ENCODE data around the gene CHURC1.

The CHURC1 gene

DNA sequence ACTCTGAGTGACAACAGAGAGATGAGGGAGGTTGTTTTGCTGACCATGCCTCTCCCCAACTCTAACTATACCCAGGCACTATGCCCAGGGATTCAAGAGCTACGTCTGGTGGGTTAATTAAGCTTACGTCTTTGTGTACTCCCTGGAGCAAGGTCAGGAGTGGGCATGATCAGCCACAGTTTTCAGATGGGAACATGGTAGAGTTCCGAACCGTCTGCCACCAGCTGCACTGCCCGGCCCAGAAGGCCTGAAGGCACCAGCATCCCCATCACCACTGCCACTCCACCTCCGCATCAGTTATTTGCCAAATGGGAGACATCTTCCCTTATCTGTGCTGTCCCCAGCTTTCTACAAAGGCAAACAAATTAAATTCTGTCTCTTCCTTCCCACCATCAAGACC, 39.4 kb downstream of the CHURC1 start:
- DNase-seq (ENCODE audit: insufficient read length, low spot score) = no peak
- FAIRE-seq = peak; percentile 98

DNA sequence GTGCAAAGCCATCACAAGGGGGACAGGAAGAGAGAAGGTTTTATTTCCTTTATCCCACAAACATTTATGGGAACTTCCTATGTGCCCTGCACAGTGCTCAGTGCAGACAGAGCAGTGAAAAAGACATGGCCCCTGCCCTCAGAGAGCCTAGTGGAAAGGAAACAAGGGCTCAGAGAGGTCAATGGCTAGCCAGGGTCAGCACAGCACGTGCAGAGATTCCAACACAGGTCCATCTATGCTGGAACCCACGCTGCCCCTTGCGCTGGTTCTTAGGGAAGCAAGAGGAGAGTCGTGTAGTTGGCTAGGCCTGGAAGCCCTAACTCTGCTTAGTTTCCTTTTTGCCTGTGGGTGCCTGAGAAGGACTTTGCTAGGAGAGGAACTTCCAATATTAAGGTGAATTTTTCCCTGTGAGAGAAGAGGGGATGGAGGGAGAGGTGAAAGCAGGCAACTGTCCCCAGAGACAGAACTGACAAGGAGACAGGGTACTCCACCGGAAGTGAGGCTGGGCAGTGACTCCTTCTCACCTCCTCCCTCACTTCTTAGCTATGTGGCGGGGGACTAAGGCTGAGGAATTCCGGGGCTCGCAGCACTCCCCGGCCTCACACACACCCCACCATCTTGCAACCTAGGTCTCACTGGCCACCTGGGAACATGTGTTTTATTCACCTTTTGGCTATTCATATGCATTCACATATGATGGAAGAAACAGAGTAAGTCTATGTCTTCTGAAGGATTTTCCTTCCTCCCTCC, 40.4 kb downstream of the CHURC1 start:
- DNase-seq (ENCODE audit: insufficient read length, low spot score) = no peak
- no peak for FAIRE-seq

DNA sequence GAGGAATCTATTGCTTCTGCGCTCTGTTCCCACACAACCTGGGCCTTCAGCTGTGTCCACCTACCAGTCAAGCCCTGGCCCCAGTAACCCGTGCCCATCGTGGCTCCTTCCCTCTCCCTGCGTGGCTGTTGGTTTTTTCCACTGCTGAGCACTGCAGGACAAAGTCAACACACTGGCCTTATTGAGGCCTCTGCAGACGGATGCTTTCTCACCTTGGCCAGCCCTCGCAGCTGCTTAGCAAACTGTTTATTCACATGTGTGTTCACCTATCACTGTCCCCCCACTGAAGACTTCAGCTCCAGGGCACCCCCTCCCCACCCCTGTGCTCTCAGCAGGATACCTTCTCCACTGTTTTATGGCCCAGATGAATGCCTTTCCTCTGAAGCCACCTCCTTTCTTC, 41.0 kb downstream of the CHURC1 start:
- no peak for DNase-seq (ENCODE audit: insufficient read length, low spot score)
- no peak for FAIRE-seq

DNA sequence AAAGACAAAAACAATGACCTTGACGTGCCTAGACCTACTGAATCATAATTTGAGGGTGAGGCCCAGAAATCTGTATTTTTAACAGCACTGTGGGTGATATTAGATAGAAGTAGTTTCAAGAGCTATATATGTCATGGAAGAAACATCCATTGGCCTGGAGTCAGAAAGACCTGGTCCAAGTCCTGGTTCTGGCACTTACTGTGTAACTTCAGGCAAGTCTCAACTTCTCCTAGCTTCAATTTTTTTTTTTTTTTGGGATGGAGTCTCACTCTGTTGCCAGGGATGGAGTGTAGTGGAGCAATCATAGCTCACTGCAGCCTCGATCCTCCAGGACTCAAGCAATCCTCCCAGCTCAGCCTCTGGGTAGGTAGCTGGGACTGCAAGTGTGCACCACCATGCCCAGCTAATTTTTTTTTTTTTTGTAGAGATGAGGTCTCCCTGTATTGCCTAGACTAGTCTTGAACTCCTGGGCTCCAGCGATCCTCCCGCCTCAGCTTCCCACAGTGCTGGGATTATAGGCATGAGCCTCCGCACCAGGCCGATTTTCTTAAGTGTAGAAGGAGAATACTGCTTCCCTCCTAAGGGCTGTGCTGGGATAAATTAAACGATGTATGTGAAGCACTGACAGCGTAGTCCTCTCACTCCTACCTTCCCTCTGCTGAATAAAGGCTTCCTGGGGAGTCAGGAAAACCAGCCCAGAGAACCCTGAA, 42.6 kb downstream of the CHURC1 start:
- FAIRE-seq (no peak), DNase-seq (ENCODE audit: insufficient read length, low spot score) (no peak)

DNA sequence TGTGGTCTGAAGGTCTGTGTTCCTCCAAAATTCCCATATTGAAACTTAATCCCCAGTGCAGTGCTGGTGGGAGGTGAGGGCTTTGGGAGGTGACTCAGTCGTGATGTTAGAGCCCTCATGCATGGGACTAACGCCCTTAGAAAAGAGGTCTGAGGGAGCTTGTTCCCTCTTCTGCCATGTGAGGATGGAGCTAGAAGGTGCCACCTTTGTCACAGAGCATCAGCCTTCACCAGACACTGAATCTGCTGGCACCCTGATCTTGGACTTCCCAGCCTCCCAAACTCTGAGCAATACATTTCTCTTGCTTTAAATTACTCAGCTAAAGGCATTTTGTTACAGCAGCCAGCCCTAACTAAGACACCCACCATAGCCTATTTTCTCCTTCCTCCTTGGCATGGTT, 43.9 kb downstream of the CHURC1 start:
- no peak for DNase-seq (ENCODE audit: insufficient read length, low spot score)
- FAIRE-seq = no peak

DNA sequence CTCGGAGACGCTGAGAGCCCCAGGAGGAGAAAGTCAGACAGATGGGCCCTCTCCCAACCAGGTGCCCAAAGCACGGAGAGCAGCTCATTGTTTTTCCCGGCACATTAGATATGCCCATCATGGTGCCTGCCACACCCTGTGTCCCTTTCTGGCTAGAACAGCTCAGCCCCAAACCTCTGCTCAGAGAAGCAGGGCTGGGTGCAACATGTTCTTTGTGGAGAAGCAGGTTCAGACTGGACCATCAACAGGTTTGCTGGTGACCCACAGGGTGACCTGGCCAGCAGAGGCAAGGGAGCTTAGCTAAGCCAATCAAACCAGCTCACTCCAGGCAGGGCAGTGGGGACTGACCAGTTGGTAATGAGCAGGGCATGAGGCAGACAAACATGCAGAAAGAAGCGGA, 44.5 kb downstream of the CHURC1 start:
- DNase-seq (ENCODE audit: insufficient read length, low spot score) (no peak), FAIRE-seq (peak; percentile 97)

DNA sequence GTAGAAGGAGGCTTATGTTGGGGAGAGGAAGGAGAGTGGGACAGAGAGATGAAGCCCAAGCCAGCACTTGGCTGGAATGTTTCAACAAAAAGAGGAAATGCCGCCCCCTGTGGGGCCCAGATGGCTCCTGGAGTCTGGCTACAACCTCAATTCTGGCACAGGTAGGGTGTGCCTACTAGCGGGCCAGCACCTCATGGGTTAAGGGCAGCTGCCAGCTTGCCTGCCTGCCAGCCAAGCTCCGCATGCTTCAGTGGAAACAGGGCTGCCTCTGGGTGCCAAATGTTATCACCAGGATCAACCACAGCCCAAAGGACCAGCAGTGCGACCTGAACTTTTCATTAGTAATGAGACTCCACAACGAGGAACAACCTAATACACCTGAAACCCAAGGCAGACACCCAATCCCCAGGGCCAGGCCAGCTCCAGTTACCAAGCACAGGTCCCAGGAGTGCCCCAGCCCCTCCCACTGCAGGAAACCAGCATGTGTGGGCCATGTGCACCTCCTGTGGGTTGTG, 46.6 kb downstream of the CHURC1 start:
- no peak for FAIRE-seq
- no peak for DNase-seq (ENCODE audit: insufficient read length, low spot score)

DNA sequence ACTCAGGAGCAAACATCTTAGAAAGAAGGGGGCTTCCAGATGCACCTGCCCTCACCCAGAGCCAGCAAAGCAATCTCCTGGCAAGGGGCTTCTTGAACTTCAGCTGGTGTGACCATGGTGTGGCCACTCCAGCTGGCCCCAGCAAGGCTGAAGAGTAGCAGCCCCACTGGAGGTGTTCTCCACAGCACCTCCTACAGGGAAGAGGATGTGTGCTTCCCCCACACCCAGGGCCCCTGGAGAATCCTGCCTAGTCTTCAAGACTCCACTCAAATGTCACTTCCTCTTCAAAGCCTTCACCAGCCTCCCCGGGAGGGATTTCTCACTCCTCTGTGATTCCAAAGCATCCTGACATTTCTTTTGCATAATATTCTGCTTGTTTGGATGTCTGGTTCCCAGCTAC, 49.4 kb downstream of the CHURC1 start:
- DNase-seq (ENCODE audit: insufficient read length, low spot score) (no peak), FAIRE-seq (no peak)

DNA sequence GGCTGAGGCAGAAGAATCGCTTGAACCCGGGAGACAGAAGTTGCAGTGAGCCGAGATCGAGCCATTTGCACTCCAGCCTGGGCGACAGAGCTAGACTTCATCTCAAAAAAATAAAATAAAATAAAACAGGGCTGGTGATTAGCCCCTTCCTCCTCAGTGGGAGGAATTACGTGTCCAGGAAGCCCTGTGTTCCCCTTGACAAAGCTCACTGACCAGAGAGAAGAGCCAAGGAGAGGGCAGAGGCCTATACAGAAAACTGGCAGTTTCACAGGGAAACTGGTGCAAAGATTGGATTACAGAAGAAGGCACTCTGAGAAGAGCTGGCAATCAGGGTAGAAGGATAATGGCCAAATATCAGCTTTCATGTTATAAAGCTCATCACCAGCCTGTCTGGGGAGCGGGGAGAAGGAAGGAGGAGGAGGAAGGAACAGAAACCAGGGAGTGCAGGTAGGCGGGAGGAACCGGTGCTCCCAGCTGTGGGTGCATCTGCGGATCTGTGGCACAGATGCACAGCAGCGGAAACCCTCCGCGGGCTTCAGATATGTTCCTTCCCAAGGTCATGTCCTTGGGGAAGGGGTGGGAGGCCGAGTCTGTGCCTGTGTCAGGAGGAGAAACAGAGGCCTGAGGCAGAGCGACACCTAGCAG, 51.2 kb downstream of the CHURC1 start:
- FAIRE-seq (peak; percentile 87), DNase-seq (ENCODE audit: insufficient read length, low spot score) (no peak)

DNA sequence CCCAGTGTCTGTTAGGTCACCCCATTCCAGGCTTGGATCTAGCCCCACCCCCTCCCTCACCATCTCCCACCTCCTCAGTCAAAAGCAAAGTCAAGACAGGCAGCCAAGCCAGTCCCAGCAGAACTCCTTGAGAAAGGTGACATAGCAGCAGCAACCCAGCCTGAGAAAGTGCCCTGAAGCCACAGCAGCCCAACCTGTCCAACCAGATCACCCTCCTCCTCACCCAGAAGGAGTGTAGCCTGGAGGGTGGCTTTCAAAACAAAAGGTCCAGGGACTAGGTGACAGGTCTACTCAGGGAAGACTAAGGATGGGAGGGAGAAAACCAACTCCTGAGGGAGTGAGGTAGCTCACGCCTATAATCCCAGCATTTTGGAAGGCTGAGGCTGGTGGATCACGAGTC, 52.7 kb downstream of the CHURC1 start:
- FAIRE-seq (peak; percentile 89), DNase-seq (ENCODE audit: insufficient read length, low spot score) (no peak)

DNA sequence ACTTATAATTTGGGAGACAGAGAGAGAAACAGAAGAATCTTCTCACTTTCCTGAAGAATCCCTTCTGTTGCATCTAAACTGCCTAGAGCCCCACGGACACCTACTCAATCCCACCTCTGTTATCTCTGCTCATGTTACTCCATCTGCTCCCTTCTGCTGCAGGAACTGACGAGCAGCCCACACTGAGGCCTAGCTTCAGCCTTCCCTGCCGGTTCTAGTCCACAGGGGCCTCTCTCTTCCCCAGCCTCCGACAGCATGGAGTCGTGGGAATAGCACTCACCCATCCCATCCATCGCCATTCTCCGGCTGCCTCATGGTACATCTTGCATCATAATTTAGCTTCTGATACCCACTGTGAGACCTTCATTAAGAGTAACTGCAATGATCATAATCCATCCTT, 53.9 kb downstream of the CHURC1 start:
- no peak for DNase-seq (ENCODE audit: insufficient read length, low spot score)
- peak; percentile 94 for FAIRE-seq

DNA sequence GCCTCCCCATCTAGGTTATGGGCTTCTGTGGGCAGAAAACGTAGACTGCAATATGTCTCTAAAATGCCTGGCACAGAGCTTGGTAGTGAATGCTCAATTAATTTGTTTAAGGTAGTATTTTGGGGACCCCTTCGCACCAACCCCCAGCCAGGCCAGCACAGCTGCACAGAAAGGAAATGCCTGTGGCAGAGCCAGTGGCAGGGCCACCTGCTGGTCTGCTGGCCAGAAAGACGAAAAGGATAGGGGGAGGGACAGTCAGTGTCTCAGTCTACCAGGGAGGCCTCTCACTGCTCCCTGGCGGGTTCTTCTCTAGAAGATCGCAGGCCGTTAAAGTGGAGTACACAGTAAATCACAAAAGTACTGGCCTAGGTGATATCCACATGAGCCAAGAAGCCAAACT, 54.4 kb downstream of the CHURC1 start:
- no peak for DNase-seq (ENCODE audit: insufficient read length, low spot score)
- no peak for FAIRE-seq

DNA sequence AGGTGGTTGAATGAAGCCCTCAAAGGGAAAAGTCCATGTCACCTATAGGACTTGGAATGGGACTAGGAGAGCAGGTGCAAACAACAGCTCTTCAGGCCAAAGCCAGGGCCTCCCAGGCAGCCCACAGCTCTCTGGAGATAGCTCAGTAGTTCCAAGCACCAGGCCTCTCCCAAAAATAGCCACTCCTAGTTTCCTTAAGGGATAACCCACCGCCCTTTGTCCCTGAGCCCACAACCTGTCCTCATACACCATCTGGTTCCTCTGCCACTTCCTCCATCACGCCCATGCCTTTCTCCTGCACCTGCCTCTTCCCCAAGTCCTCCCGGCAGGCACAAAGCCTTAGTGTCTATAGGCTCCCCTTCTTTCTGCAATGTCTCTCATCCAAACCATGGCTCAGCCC, 55.8 kb downstream of the CHURC1 start:
- no peak for FAIRE-seq
- DNase-seq (ENCODE audit: insufficient read length, low spot score) = no peak

DNA sequence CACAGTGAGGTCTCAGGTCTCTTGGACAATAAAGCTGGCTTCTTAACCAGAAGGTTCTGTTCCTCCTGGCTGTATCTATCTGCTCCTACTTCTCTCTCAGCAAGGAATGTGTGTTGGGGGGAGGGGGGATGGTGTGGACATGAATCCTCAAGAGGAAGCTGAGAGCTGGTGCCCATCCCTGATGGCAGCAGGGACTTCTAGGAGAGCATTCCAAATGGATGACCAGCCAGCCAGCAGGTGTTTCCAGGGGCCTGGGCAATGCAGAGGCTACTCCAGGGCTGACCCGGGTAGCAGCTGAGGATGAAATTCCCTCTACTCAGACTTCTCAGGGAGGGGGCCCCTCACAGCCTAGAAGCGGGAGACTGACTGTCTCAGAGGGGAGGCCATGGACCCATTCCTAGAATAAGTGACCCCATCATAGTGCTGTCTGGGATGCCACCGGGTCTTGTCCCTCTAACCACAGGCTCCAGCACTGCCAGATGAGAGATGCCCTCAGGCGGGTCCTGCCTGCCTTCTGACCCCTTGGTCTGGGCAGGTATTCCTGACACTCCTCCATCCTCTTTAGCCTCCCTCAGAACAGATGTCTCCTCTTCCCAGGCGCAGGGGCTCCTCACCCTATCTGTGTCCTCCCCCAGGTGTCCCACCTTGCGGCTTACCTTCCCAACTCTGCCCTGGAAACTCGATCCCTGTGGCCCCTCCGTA, 56.7 kb downstream of the CHURC1 start:
- DNase-seq (ENCODE audit: insufficient read length, low spot score) (peak; percentile 82), FAIRE-seq (no peak)

DNA sequence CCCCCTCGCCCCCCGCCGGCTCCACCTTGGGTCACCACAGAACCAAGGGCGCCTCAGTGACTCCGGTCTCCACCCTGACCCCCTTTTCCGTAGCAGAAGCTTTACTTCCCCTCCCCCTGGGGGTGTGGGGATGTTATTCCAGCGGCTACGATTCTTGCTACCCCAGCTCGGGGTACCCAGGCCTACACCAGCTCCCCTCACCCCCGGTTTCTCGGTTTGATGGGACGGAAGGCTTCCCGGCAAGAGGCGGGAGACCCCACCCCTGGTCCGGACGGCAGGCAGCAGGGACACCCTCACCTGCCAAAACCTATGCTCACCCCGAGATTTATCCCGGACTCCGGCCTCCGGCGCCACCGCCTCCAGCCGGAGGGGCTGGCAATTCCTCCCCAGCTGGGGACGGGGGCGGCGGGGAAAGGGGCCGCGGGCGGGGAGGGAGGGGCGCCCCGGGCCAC, 57.3 kb downstream of the CHURC1 start:
- DNase-seq (ENCODE audit: insufficient read length, low spot score) = peak; percentile 60
- no peak for FAIRE-seq

DNA sequence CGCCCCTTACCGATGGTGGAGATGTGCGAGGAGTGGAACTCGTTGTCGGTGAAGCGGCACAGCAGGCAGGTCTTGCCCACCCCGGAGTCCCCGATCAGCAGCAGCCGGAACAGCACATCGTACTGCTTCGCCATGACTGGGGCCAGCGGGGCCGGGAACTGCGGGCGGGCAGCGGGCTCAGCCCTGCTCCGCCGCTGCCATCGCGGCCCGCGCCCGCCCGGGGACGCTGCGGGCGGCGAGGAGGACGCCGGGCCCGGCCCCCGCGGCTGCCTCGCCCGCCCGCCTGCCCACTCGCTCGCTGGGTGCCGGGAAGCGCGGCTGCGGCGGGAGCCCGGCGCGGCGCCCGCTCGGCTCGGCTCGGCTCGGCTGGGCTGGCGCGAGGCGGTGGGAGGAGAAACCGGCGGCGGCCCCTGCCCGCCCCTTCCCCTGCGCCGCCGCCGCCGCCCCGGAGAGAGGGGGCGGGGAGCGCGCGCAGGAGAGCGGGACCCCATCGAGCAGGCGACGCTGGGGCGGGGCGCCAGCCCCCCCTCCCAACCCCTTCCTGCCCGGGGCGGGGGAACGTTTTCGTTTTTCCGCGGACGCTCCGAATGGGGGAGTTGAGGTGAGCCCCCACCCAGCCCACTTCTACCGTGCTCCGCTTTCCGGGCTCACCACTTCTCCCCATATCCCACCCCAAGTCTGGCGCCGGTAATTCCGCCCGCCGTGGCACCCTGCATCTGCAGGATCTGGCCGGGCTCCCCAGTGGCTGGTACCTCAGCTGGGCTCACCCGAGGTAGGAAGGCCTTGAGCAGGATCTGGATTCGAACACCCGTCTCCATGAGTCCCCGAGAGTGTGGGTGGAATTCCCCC, 57.9 kb downstream of the CHURC1 start, which contains the start of gene RAB15:
Gene RAB15 (minus strand): TSS at position 394 of the 849 bp plus-strand sequence. CDS start 260 bp downstream, at position 134.
- peak; percentile 99 for FAIRE-seq
- peak; percentile 81 for DNase-seq (ENCODE audit: insufficient read length, low spot score)

DNA sequence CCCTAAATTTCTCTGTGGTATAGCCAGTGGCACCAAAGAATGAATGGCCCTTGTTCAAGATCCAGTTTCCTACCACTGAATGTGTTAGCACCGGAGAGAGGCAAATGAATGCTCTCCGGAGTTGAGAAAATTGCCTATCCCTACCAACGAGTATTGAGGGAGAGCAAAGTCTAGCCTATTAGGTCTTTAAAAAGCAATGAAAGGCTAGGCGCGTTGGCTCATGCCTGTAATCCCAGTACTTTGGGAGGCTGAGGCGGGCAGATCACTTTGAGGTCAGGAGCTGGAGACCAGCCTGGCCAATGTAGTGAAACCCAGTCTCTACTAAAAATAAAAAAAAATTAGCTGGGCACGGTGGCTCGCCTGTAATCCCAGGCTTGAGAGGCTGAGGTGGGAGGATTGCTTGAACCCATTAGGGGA, 58.8 kb downstream of the CHURC1 start:
- no peak for FAIRE-seq

DNA sequence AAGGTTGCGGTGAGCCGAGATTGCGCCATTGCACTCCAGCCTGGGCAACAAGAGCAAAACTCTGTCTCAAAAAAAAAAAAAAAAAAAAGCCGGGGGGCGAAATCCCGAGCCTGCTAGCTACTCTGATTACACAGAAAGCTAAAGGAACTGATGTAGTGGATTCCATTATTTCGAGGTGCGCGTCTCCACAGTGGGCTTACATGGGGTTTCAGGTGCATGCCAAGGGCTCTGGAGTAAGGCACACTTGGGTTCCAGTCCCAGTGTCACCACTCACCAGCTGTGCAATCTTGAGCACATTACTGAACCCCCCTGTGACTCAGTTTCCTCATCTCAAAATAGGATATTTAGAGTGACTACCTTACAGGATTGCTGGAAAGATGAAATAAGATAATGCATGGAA, 59.6 kb downstream of the CHURC1 start:
- FAIRE-seq (peak; percentile 79), DNase-seq (ENCODE audit: insufficient read length, low spot score) (no peak)

More for the DNA sequence above, 58.8 kb downstream of the CHURC1 start:
- no peak for DNase-seq (ENCODE audit: insufficient read length, low spot score)

DNA sequence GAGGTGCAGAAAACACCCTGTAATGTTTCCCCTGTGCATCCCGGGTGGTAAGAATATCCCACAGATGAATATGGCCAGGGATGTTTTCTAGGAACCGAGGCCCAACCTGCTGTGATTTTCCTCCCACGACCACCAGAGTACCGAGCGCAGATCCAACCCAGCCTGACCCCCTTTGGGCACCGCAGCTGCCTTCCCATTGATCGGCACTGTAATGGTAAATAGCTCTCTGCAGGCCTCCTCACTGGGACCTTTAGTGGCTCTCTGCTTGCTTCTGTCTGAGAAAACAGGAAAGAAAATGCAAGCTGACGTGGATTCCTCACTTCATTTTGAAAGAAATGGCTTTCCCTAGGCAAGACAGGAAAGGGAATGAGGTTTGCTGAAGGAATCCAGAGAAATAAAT, 60.3 kb downstream of the CHURC1 start:
- FAIRE-seq (peak; percentile 91), DNase-seq (ENCODE audit: insufficient read length, low spot score) (no peak)

Data from HTR-8/SVneo (cell line).